ENCODE results near the gene CHPT1. TPM values are rescaled to one million over a fixed set of nuclear protein-coding genes. Genes with fewer than 3 reads are reported as not detected.

The CHPT1 gene
- total RNA-seq, 1 donor from 2014 or later = 86.1 TPM

Other genes with a start within 250 kb of the CHPT1 start
- not detected for gene SPIC, start 222.3 kb upstream of the CHPT1 start, total RNA-seq
- gene MYBPC1, start 102.7 kb upstream of the CHPT1 start, total RNA-seq = 3.1 TPM
- gene SYCP3, start 41.8 kb downstream of the CHPT1 start, total RNA-seq = not detected
- gene GNPTAB, start 133.3 kb downstream of the CHPT1 start, total RNA-seq = 47.9 TPM
- 5.4 TPM for gene DRAM1, start 179.9 kb downstream of the CHPT1 start, total RNA-seq

Measured in cardiac septum (tissue), 1 donor.